HL-60/S4 treated with phorbol 12-myristate 13-acetate at 8.2 ng/mL for 4 days and 3 days (cell line): ENCODE data around the gene GOLGA3.
"Not testable (repeated sequence)": the region's sequence is repeated elsewhere in the genome, so short reads cannot be mapped to it uniquely, and the experiment has no call there.

Experiments used
- in situ Hi-C: fragments of 300-500 bp; cut with MboI; formaldehyde crosslinking; loops from 2 replicates; pipeline ENCODE4 v1.15.0; 2022; ENCODE audit warnings: low sequenced_read_pairs

GOLGA3 gene

DNA sequence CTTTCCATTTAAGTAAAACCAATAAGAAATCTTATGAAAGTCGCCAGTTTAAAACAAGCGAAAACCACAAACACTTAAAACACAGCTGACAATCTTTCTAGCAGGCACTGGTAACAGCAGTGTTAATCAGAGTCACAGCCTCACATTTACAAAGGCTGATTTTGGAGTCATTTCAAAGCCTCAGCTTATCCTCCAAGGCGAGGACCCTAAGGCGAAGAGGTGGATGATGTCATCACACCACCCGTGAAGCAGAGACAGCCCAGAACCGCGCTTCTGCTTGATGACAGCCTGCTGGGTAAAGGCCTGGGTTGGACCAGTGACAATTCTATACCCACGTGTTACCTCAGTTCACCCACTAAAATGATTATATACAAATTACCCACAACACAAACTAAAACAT lies 10.1 kb downstream of the GOLGA3 start:
- in situ Hi-C loops, result no loop called here

DNA sequence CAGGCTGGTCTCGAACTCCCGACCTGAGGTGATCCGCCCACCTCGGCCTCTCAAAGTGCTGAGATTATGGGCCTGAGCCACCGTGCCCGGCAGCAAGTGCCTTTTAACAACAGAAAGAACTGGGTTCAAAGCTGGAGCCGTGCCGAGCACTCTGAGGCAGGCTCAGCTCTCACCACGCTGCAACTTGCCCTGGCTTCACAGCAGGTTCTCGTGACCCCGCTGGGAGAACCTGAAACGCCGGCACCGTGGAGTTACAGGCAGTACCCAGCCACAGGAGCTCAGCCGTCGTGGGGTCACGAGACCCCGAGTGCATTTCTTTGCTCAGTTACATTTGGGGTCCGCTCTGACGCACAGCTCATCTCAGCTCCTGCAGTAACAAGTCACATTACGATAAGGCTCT lies 14.4 kb downstream of the GOLGA3 start:
- in situ Hi-C loops, result no loop called here

DNA sequence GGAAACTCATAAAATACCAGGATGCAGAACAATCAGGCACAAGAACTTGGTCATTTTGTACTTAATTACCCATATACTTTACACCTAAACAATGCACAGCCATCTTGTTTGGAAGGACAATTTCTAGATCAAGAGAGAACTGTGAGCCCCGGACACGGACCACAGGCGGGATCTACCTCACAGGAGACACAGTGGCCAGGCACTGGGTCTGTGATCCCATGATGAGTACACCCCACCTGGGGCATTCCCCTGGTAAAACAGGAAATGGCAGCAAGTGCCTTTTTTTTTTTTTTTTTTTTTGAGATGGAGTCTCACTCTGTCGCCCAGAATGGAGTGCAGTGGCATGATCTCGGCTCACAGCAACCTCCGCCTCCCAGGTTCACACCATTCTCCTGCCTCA lies 15.2 kb downstream of the GOLGA3 start:
- in situ Hi-C loops, result no loop called here

DNA sequence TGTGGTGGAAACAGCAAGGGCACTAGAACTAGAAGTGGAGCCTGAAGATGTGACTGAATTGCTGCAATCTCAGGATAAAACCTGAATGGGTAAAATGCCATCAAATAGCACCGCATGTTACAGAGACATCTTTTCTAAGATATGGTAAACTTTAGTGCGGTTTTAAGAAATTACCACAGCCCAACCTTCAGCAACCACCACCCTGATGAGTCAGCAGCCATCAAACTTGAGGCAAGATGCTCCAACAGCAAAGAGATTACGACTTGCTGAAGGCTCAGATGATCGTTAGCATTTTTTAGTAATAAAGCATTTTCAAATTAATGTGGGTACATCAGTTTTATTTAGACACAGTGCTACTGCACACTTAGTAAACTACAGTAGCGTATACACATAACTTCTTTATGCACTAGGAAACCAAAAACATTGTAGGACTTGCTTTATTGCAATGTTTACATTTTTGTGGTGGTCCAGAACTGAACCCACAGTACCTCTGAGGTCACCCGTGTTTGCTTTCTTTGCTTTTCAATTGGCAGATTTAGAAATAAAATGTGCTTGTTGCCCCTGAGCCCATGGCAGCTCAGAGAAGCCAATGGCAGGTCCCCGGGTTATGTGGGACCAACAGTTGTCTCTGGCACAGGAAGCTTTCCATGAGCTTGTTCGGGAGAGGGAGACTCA lies 15.9 kb downstream of the GOLGA3 start:
- in situ Hi-C loops, result no loop called here

DNA sequence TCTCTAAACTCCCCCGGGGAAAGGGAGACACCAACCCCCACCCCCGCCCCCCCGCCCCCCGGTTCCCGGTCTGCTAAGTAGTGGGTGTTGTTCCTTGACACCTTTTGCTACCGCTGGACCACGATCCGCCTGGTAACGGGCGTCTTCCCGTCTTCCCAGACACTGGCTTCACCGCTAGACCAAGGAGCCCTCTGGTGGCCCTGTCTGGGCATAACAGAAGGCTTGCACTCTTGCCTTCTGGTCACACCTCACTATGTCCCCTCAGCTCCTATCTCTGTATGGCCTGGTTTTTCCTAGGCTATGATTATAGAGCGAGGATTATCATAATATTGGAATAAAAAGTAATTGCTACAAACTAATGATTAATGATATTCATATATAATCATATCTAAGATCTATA lies 19.3 kb downstream of the GOLGA3 start:
- in situ Hi-C loops, result not testable (repeated sequence)

DNA sequence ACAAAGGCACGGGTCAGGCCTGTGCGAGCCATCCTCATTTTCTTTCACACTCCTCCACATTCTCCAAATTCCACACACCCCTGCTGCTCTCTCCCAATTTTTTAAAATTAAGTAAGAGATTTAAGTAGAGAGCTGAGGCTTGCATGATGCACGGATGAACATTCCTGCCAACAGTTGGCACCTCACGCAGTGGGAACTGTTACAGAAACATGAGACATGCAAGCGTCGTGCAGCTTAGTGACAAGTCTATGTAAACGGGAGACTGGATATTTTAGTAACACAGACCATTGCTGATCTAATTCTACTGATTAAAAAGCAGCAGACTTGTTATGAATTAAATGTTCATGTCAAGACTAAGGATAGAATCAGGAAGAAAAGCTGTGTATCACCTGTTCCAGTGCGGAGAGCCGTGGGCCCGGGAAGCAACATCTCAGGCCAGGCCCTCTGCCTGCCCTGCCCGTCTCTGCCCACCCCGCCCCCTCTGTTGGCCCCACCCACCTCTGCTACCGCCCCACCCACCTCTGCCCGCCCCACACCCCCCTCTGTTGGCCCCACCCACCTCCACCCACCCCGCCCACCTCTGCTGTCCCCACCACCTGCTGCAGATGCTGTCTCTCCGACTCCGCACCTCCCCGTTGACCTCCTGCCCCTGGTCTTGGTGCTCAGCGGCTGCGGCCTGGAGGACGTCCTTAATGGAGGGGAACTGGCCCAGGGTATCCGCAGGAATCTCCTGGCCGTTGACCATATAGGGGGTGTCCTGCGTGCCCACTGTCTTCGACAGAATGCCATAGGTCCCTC lies 21.2 kb downstream of the GOLGA3 start:
- in situ Hi-C loops, result no loop called here

DNA sequence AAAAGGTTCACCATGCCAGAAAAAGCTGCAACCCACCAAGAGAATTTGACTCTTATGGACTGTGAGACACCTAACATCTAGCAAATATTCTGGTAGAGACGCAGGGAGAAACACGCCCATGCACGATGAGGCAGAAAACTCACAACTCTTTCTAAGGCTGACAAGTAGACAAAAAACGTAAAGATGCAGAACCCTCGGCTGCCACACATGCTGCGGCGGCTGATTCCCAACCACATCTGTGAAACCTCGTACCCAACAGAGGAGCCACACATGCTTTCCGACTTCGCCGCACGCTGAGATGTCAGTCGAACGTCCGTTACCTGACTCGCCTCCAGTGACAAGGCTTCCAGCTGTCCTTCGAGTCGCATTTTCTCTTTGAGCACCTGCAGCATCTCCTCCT lies 21.8 kb downstream of the GOLGA3 start:
- in situ Hi-C loops, result no loop called here

DNA sequence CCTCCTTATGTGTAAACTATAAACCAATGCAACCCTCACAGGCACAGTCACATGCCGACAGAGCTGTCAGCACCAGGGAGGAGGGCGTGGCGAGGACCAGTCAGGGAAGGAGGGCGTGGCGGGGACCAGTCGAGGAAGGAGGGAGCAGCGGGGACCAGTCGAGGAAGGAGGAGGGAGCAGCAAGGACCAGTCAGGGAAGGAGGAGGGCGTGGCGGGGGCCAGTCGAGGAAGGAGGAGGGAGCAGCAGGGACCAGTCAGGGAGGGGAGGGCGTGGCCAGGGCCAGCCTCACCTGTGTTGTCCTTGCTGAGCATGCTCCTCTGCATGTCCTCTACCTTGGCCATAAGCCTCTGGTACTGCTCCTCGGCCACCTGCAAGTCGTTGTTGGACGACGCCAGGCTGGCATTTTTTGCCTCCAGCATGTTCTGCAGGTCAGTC lies 24.2 kb downstream of the GOLGA3 start:
- in situ Hi-C loops, result no loop called here

GRCh38 chr12:132803888-132804287 lies 24.8 kb downstream of the GOLGA3 start:
- in situ Hi-C loops, result no loop called here

DNA sequence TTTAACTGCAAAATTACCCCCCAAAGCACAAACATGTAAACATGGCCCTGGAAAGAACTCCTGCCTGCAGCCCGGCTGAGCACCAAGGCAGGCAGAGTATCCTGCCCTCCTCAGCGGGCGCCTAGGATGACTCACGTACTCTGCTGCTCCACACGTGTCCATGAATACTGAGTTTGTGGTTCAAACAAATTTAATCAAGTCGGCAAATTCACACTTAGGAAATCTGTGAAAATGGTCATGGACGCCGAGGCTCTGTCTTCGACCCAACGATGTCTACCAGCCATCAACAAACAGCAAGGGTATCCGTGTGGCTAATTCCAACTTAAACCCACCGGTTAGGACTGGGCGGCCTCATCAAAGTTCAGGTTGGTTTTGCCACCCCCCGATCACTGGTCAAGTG lies 25.5 kb downstream of the GOLGA3 start:
- in situ Hi-C loops, result no loop called here

GRCh38 chr12:132801741-132802140 lies 26.9 kb downstream of the GOLGA3 start:
- in situ Hi-C loops, result no loop called here

DNA sequence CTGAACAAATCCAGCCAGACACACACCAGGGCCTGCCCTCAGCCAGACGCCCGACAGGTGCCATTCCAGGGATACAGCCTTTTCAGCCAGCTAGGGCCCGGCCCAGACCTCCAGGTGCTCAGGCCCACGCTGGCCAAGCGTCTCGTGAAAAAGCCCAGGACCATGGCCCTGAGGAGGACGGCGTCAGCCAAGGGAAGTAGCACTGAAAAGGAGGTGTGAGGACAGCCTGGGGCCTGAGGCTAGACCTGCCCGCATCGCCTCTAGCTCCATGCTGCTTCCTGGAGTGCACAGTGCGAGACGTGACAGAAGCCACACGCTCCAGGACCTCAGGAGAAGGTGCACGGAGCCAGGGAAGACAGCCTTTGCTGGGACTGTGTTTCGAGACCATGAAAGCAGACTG lies 29.8 kb downstream of the GOLGA3 start:
- in situ Hi-C loops, result no loop called here

- in situ Hi-C loops, result no loop called here
These were observed 30.7 kb downstream of the GOLGA3 start for GRCh38 chr12:132797820-132798570.

GRCh38 chr12:132795847-132796246 lies 32.8 kb downstream of the GOLGA3 start:
- in situ Hi-C loops, result no loop called here

DNA sequence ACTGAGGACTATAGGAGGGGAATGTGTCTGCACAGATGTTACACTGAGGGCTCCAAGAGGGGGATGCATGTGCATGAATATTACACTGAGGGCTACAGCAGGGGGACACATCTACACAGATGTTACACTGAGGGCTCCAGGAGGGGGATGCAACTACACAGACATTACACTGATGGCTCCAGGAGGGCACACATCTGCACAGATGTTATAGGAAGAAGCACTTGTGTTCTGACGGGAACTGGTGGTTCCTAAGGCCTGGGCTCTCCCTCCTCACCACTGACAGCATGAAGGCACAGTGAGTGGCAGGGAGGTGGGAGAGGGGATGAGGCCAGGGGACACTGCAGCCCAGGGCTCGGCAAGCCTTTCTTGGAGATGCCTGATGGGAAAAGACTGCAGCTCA lies 36.7 kb downstream of the GOLGA3 start:
- in situ Hi-C loops, result not testable (repeated sequence)

DNA sequence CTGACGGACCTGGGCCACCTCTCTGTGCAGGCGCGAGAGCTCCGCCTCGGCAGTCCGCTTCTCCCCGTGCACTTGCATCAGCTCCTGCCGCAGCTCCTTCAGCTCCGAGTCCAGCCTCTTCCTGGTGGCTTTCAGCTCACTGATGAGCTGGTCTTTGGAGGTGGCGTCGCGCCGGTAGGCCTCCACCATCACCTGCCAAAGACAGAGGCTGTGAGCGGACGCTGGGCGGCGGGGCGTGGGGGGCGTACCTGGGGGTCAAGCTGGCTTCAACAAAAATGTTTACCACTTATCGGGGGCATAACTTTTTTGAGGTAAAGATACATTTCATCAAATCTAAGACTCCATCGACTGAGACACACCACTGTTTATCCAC lies 39.6 kb downstream of the GOLGA3 start:
- in situ Hi-C loops, result no loop called here

GRCh38 chr12:132788375-132789098 lies 40.1 kb downstream of the GOLGA3 start:
- in situ Hi-C loops, result no loop called here

DNA sequence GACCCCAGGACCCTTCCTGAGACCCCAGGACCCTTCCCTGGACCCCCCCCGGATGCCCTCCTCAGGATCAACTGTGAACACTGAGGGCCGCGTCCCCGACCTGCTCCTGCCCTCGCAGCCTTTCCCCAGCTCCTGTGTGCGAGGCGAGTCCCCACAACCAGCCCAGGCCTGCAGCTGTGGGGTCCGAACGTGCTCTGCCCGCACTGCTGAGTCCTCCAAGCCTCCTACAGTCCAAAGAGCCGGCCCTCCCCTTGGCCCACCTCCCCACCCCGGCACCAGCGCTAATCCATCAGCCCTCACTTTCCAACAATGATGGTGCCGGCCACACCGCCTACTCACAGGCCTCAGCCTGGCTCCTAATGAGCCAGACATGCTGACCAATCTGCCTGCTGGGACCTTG lies 40.8 kb downstream of the GOLGA3 start:
- in situ Hi-C loops, result no loop called here

- in situ Hi-C loops, result no loop called here
These were observed 42.5 kb downstream of the GOLGA3 start for GRCh38 chr12:132786192-132786591.

- in situ Hi-C loops, result no loop called here
These were observed 44.1 kb downstream of the GOLGA3 start for GRCh38 chr12:132784580-132784979.

- in situ Hi-C loops, result no loop called here
These were observed 44.6 kb downstream of the GOLGA3 start for GRCh38 chr12:132783917-132784531.
